ENCODE data around the gene SIK3. TPM values are rescaled to one million over a fixed set of nuclear protein-coding genes. Genes with fewer than 3 reads are reported as not detected.

SIK3 gene
- total RNA-seq, 2 donors from 2014 or later = 26.7 to 28.0 TPM

DNA sequence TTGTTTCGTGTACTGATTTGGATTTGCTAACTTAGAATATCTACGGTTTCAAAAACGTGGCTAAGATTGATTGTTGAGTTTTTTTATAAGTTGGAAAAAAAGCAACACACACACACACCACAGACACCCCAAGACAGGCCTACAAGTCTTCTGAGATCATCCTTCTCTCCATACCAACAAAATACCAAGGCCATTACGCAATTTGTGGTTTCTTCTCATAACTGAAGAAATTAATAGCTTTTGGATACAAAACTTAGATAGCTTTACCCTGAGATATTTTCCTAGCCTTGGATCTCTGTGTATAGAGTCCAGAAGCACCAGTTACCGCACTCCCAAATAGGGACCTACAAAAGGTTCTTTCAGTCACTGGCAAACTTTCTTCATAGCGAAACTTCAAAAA, 113.6 kb downstream of the SIK3 start:
- intact Hi-C loops (cut with DNase I) = no loop called here
- H3K36me3 ChIP-seq = no peaks in the 10 kb centered on the region
- peaks cover 16% of the 10 kb centered on the region for H3K4me1 ChIP-seq
- DNase-seq = no peak
- H3K9me3 ChIP-seq = no peaks in the 10 kb centered on the region
- TF ChIP-seq, protein P1, sequence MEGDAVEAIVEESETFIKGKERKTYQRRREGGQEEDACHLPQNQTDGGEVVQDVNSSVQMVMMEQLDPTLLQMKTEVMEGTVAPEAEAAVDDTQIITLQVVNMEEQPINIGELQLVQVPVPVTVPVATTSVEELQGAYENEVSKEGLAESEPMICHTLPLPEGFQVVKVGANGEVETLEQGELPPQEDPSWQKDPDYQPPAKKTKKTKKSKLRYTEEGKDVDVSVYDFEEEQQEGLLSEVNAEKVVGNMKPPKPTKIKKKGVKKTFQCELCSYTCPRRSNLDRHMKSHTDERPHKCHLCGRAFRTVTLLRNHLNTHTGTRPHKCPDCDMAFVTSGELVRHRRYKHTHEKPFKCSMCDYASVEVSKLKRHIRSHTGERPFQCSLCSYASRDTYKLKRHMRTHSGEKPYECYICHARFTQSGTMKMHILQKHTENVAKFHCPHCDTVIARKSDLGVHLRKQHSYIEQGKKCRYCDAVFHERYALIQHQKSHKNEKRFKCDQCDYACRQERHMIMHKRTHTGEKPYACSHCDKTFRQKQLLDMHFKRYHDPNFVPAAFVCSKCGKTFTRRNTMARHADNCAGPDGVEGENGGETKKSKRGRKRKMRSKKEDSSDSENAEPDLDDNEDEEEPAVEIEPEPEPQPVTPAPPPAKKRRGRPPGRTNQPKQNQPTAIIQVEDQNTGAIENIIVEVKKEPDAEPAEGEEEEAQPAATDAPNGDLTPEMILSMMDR (IDR thresholded peaks at IDR 0.05) = no peak
- H3K27ac ChIP-seq = peak overlapping the region; percentile 6
- no peaks in the 10 kb centered on the region for H3K27me3 ChIP-seq
- no peak overlapping the region for H3K9ac ChIP-seq (ENCODE audit: low read depth in 2 of 2, low read length in 2 of 2)
- no peak overlapping the region for H3K4me3 ChIP-seq

DNA sequence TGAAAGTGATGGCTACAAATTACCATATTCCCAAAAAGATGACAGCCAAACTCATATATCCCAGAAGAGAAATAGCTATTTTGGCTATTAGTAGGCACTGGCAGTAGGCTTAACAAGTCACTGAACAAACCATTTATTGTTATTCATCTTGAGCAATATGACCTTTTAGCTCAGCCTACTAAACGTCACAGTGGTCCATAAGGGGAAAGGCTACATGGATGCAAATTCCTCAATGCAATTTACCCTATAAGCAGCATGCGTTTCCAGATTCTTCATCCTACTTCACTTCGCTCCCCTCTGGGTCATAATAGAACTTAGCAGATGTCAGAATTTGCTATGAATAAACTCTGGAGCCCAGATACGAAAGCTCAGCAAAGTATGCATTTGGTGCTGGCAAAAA, 114.0 kb downstream of the SIK3 start:
- DNase-seq = no peak
- no peaks in the 10 kb centered on the region for H3K36me3 ChIP-seq
- H3K4me1 ChIP-seq = peaks cover 16% of the 10 kb centered on the region
- no peaks in the 10 kb centered on the region for H3K27me3 ChIP-seq
- no peak overlapping the region for H3K4me3 ChIP-seq
- no peak overlapping the region for H3K9ac ChIP-seq (ENCODE audit: low read depth in 2 of 2, low read length in 2 of 2)
- TF ChIP-seq, protein P1 (IDR thresholded peaks at IDR 0.05) = no peak
- H3K9me3 ChIP-seq = no peaks in the 10 kb centered on the region
- peak overlapping the region; percentile 6 for H3K27ac ChIP-seq
- intact Hi-C loops (cut with DNase I) = no loop called here

DNA sequence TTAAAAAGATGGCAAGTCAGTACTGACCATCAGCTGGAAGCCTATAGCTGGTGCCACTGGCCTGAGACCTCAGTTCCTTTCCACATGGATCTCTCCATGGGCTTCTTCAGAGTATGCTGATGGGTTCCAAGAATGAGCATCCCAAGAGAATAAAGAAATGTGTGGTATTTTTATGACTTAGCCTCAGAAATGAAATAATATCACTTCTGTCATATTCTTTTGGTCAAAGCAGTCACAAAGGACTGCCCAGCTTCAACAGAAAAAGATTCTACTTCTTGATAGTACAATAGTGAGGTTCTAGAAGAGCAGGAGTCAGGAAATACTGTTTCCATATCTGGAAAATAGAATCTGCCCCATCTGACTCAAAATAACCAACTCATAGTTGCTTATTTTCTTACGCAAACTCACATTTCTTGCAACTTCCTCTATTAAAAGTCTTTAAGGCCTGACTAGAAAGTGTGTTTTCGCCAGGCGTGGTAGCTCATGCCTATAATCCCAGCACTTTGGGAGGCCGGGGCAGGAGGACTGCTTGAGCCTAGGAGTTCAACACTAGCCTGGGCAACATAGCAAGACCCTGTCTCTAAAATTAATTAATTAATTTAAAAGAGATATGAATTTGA, 116.9 kb downstream of the SIK3 start:
- Histone ChIP-seq H3K4me1 (peaks cover 5% of the 10 kb centered on the region), H3K27me3 (no peaks in the 10 kb centered on the region), H3K9ac (ENCODE audit: low read depth in 2 of 2, low read length in 2 of 2) (no peak overlapping the region), H3K36me3 (no peaks in the 10 kb centered on the region), H3K4me3 (no peak overlapping the region), H3K27ac (peak overlapping the region; percentile 3), H3K9me3 (no peaks in the 10 kb centered on the region)
- no peak for DNase-seq
- intact Hi-C loops (cut with DNase I) = no loop called here
- TF ChIP-seq, protein P1 (IDR thresholded peaks at IDR 0.05) = no peak

DNA sequence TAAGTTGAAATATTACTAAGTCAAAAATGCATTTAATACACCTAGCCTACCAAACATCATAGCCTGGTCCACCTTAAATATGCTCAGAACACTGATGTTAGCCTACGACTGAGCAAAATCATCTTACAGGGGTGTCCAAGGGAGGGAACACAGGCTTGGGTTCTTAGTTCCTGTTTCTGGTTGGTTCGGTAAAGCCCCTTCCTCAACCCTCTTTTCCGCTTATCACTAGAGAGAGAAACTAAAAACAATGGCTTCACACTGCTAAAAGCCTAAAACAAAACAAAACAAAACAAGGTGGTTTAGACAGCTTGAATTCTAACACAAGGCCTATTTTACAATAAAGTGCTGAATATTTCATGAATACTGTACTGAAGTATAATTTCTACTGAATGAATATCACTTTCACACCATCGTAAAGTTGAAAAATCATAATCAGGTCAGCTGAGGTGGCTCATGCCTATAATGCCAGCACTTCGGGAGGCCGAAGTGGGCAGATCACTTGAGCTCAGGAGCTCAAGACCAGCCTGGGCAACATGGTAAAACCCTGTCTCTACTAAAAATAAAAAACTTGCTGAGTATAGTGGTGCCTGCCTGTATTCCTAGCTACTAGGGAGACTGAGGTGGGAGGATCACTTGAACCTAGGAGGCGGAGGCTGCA, 118.0 kb downstream of the SIK3 start:
- TF ChIP-seq, protein P1 (IDR thresholded peaks at IDR 0.05) = no peak
- H3K4me3 ChIP-seq = no peak overlapping the region
- no peaks in the 10 kb centered on the region for H3K36me3 ChIP-seq
- peaks cover 4% of the 10 kb centered on the region for H3K4me1 ChIP-seq
- intact Hi-C loops (cut with DNase I) = no loop called here
- DNase-seq = no peak
- no peaks in the 10 kb centered on the region for H3K27me3 ChIP-seq
- no peak overlapping the region for H3K9ac ChIP-seq (ENCODE audit: low read depth in 2 of 2, low read length in 2 of 2)
- H3K27ac ChIP-seq = no peak overlapping the region
- no peaks in the 10 kb centered on the region for H3K9me3 ChIP-seq

DNA sequence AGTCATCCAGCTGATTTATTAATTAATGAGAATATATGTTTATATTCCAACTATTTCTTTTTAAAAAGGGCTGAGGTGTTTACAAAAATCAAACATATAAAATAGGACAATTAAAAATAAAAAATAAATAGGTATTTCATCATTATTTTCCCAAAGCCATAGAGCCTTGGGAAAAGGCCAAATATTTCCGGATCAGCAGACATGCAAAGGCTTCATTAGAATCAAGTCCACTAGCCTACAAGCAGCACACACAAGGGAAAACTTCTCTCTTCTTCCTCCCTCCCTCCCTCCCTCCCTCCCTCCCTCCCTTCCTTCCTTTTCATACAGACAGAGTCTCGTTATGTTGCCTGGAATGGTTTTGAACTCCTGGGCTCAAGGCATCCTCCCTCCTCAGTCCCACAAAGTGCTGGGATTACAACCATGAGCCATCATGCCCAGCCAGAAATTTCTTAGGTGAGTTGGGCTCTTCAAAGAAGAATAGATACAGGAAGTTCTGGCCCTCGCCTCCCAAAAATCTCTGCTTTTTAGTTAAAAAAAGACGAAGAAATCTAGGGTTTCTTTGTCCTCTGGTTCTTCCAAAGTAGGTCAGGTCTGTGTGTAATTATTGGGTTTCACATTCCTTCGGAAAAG, 121.2 kb downstream of the SIK3 start:
- Histone ChIP-seq H3K4me1 (peaks cover 4% of the 10 kb centered on the region), H3K9ac (ENCODE audit: low read depth in 2 of 2, low read length in 2 of 2) (no peak overlapping the region), H3K27me3 (no peaks in the 10 kb centered on the region), H3K9me3 (no peaks in the 10 kb centered on the region), H3K4me3 (no peak overlapping the region), H3K36me3 (no peaks in the 10 kb centered on the region), H3K27ac (no peak overlapping the region)
- no peak for DNase-seq
- intact Hi-C loops (cut with DNase I) = no loop called here
- TF ChIP-seq, protein P1 (IDR thresholded peaks at IDR 0.05) = no peak
